ENCODE measurements around the gene TAX1BP3. TPM values are rescaled to one million over a fixed set of nuclear protein-coding genes. Genes with fewer than 3 reads are reported as not detected.

Gene TAX1BP3
- total and polyA plus RNA-seq, 2 of the 13 experiments (the other 11 are each of a cell fraction or from before 2014, with no cell fraction given) = 16.7 to 45.1 TPM

GRCh38 chr17:3636908-3637373 lies 31.4 kb downstream of the TAX1BP3 start (continued):
- TF ChIP-seq ASH2L (IDR thresholded peaks at IDR 0.05; ENCODE audit: insufficient read length, low read depth, low read length) = peak; percentile 20
- TF ChIP-seq PLRG1 (conservative IDR thresholded peaks at IDR 0.05) = no peak
- TF ChIP-seq THAP9 (CRISPR knock-in tag; IDR thresholded peaks at IDR 0.05; ENCODE audit: borderline replicate concordance) = 0 out of 2 replicates have a peak, but pooled peaks have one; percentile 3
- TF ChIP-seq ADNP (CRISPR knock-in tag; IDR thresholded peaks at IDR 0.05) = no peak
- TF ChIP-seq CHD2 (IDR thresholded peaks at IDR 0.05; ENCODE audit: low read depth, low read length) = no peak
- TF ChIP-seq ZSCAN20 (CRISPR knock-in tag; IDR thresholded peaks at IDR 0.05; ENCODE audit: borderline replicate concordance) = 0 out of 2 replicates have a peak, but pooled peaks have one; percentile 45
- no peak for TF ChIP-seq ZNF576 (CRISPR knock-in tag; IDR thresholded peaks at IDR 0.05)
- TF ChIP-seq ZBTB38 (CRISPR knock-in tag; IDR thresholded peaks at IDR 0.05) = no peak
- TF ChIP-seq NFAT5 (CRISPR knock-in tag; IDR thresholded peaks at IDR 0.05) = peak; percentile 67; the same call in 1 of the 2 replicates
- no peak for TF ChIP-seq SMARCC2 (IDR thresholded peaks at IDR 0.05)
- no peak for TF ChIP-seq REST (IDR thresholded peaks at IDR 0.05; ENCODE audit: borderline replicate concordance in 1 of 2, low read depth in 1 of 2, low read length in 2 of 2)
- no peak for TF ChIP-seq XBP1 (CRISPR knock-in tag; IDR thresholded peaks at IDR 0.05)
- no peak for TF ChIP-seq ZNF574 (CRISPR knock-in tag; IDR thresholded peaks at IDR 0.05)
- 0 out of 2 replicates have a peak, but pooled peaks have one; percentile 3 for TF ChIP-seq HOXD1 (CRISPR knock-in tag; IDR thresholded peaks at IDR 0.05)
- no peak for TF ChIP-seq HOXA5 (CRISPR knock-in tag; IDR thresholded peaks at IDR 0.05)
